GM08714 (cell line): ENCODE results near the gene FHOD3.

Source experiments
- H3K4me3 ChIP-seq: fragments of 200-500 bp; sonication (Bioruptor generic); 2 replicates; pipeline ENCODE4 v1.5.1; 2014; ENCODE audit warnings: mild to moderate bottlenecking, low read length, inconsistent platforms
- ZNF274 ChIP-seq: IDR thresholded peaks from 2 replicates; pipeline ENCODE4 v1.6.1; 2012; ENCODE audit warnings: mild to moderate bottlenecking, low read depth, low read length

The FHOD3 gene

GRCh38 chr18:36648803-36649202, 351.3 kb downstream of the FHOD3 start:
- no peak for TF ChIP-seq ZNF274
- no peak overlapping the region for H3K4me3 ChIP-seq

GRCh38 chr18:36649205-36649604, 351.7 kb downstream of the FHOD3 start:
- no peak for TF ChIP-seq ZNF274

GRCh38 chr18:36650266-36650665, 352.8 kb downstream of the FHOD3 start:
- no peak for TF ChIP-seq ZNF274
- H3K4me3 ChIP-seq, result no peak overlapping the region

More at GRCh38 chr18:36649205-36649604, 351.7 kb downstream of the FHOD3 start:
- no peak overlapping the region for H3K4me3 ChIP-seq

- H3K4me3 ChIP-seq, result no peak overlapping the region
- no peak for TF ChIP-seq ZNF274
These were observed 353.4 kb downstream of the FHOD3 start for GRCh38 chr18:36650906-36651305.

GRCh38 chr18:36652503-36652902, 355.0 kb downstream of the FHOD3 start:
- no peak for TF ChIP-seq ZNF274
- no peak overlapping the region for H3K4me3 ChIP-seq

GRCh38 chr18:36653141-36653869, 355.8 kb downstream of the FHOD3 start:
- no peak overlapping the region for H3K4me3 ChIP-seq
- TF ChIP-seq ZNF274, result no peak

- H3K4me3 ChIP-seq, result no peak overlapping the region
- no peak for TF ChIP-seq ZNF274
These were observed 356.4 kb downstream of the FHOD3 start for GRCh38 chr18:36653870-36654269.

- TF ChIP-seq ZNF274, result no peak
- H3K4me3 ChIP-seq, result no peak overlapping the region
These were observed 357.6 kb downstream of the FHOD3 start for GRCh38 chr18:36655074-36655473.

GRCh38 chr18:36655930-36656329, 358.4 kb downstream of the FHOD3 start:
- H3K4me3 ChIP-seq, result no peak overlapping the region
- TF ChIP-seq ZNF274, result no peak

- H3K4me3 ChIP-seq, result no peak overlapping the region
- no peak for TF ChIP-seq ZNF274
These were observed 361.1 kb downstream of the FHOD3 start for GRCh38 chr18:36658611-36659010.

- no peak for TF ChIP-seq ZNF274
- H3K4me3 ChIP-seq, result no peak overlapping the region
These were observed 362.8 kb downstream of the FHOD3 start for GRCh38 chr18:36660311-36660710.

GRCh38 chr18:36661999-36662398, 364.5 kb downstream of the FHOD3 start:
- no peak overlapping the region for H3K4me3 ChIP-seq
- TF ChIP-seq ZNF274, result no peak

- H3K4me3 ChIP-seq, result no peak overlapping the region
- no peak for TF ChIP-seq ZNF274
These were observed 365.8 kb downstream of the FHOD3 start for GRCh38 chr18:36663312-36663711.

GRCh38 chr18:36665952-36666351, 368.4 kb downstream of the FHOD3 start:
- no peak overlapping the region for H3K4me3 ChIP-seq
- TF ChIP-seq ZNF274, result no peak

- TF ChIP-seq ZNF274, result no peak
- no peak overlapping the region for H3K4me3 ChIP-seq
These were observed 370.3 kb downstream of the FHOD3 start for GRCh38 chr18:36667811-36668210.

GRCh38 chr18:36668349-36668748, 370.8 kb downstream of the FHOD3 start:
- H3K4me3 ChIP-seq, result no peak overlapping the region
- TF ChIP-seq ZNF274, result no peak
